CD4-positive, alpha-beta T cell (primary cell): ENCODE results near the gene SOS1. TPM values are rescaled to one million over a fixed set of nuclear protein-coding genes. Genes with fewer than 3 reads are reported as not detected.

Source experiments
- ATAC-seq: fragments of 200-7000 bp; cut with Tn5 transposase; one replicate; pipeline ENCODE4 v1.10.0; 2022; ENCODE audit warnings: mild to moderate bottlenecking; ENCODE audit not compliant: poor library complexity
- CTCF ChIA-PET: fragments of 350-600 bp; sonication (Branson Sonifier 250); formaldehyde crosslinking; loops from one replicate; lab custom pipeline; 2021; ENCODE audit warnings: antibody characterized with exemption, inconsistent platforms; lab: Charles Lee
- POLR2A ChIA-PET: fragments of 350-600 bp; sonication (Branson Sonifier 250); formaldehyde crosslinking; loops from one replicate; lab custom pipeline; 2021; ENCODE audit warnings: antibody characterized with exemption, inconsistent platforms; lab: Charles Lee
- DNase-seq, 14 experiments: peaks; one replicate each; pipeline ENCODE4 v3.0.0-alpha.2; 2013 to 2020; ENCODE audit warnings: mixed read lengths in 2 of 14
- H3K27ac ChIP-seq, 2 donors: one replicate each; pipeline versions ENCODE4 v1.5.1 to v1.7.0; 2013; ENCODE audit warnings: low read length in 2 of 2, low read depth in 1 of 2, mild to moderate bottlenecking in 1 of 2
- H3K27me3 ChIP-seq, 2 experiments: 1 replicate in 1 of 2; 2 replicates in 1 of 2; pipeline versions ENCODE4 v1.6.1 to v1.7.0; 2013; ENCODE audit warnings: low read length in 2 of 2, control low read depth in 1 of 2, mild to moderate bottlenecking in 1 of 2, moderate library complexity in 1 of 2; ENCODE audit not compliant: insufficient read depth in 2 of 2, control insufficient read depth in 1 of 2
- H3K36me3 ChIP-seq: one replicate; pipeline ENCODE4 v1.6.1; 2013; ENCODE audit warnings: low read length, control low read depth; ENCODE audit not compliant: insufficient read depth
- H3K4me1 ChIP-seq: one replicate; pipeline ENCODE4 v1.6.1; 2013; ENCODE audit warnings: low read length, control low read depth; ENCODE audit not compliant: insufficient read depth
- H3K4me3 ChIP-seq: one replicate; pipeline ENCODE4 v1.5.1; 2013; ENCODE audit warnings: mild to moderate bottlenecking, low read length, moderate library complexity
- H3K9me3 ChIP-seq, 2 experiments: 1 replicate in 1 of 2; 2 replicates in 1 of 2; pipeline versions ENCODE4 v1.6.1 to v1.7.0; 2013; ENCODE audit warnings: low read length in 2 of 2, mild to moderate bottlenecking in 2 of 2, control low read depth in 1 of 2, moderate library complexity in 1 of 2; ENCODE audit not compliant: control insufficient read depth in 1 of 2, insufficient read depth in 1 of 2
- H3K27ac Mint-ChIP-seq: one replicate; pipeline ENCODE4 v1.8.0; 2020; ENCODE audit warnings: mixed read lengths
- H3K27me3 Mint-ChIP-seq: one replicate; pipeline ENCODE4 v1.8.0; 2021; ENCODE audit warnings: mixed read lengths
- H3K36me3 Mint-ChIP-seq: one replicate; pipeline ENCODE4 v1.8.0; 2021; ENCODE audit warnings: low read depth, mixed read lengths
- H3K4me1 Mint-ChIP-seq: one replicate; pipeline ENCODE4 v1.8.0; 2021; ENCODE audit warnings: low read depth, mixed read lengths
- H3K4me3 Mint-ChIP-seq: one replicate; pipeline ENCODE4 v1.8.0; 2020; ENCODE audit warnings: mild to moderate bottlenecking, mixed read lengths
- H3K9me3 Mint-ChIP-seq: one replicate; pipeline ENCODE4 v1.8.0; 2020; ENCODE audit warnings: mixed read lengths
- CTCF ChIP-seq: fragments of 200-600 bp; IDR thresholded peaks from one replicate; pipeline ENCODE4 v1.8.0; 2022; ENCODE audit warnings: antibody characterized with exemption, mild to moderate bottlenecking
- intact Hi-C, 2 experiments: fragments of 100-400 bp; cut with DNase I in 1 of 2; cut with micrococcal nuclease in 1 of 2; formaldehyde crosslinking; loops; one replicate each; pipeline versions ENCODE4 v1.15.1 to v1.9.0; 2023 to 2025; cut with DNase I, micrococcal nuclease
- total RNA-seq, 174 experiments: library from RNA in 2 of 174; stranded (reverse) in 2 of 174; gene quantifications; one replicate each; pipeline ENCODE4 v1.2.3 and lab custom pipeline; 2021 to 2026

The SOS1 gene
- total RNA-seq, 2 experiments from 2014 or later, result 16.4 to 16.9 TPM

- H3K27ac Mint-ChIP-seq, result no peak overlapping the region
- no peak overlapping the region for H3K4me3 ChIP-seq
- no peak overlapping the region for H3K27ac ChIP-seq
- CTCF ChIA-PET, result interaction anchor here (0.6 kb wide), 1 partner anchor 183 kb away, joined by 3 read pairs; no protein-coding TSS in a partner anchor
- POLR2A ChIA-PET, result interaction anchor here (1.0 kb wide), 1 partner anchor 28 kb away, joined by 3 read pairs; no protein-coding TSS in a partner anchor
- TF ChIP-seq CTCF, result no peak
- H3K27me3 Mint-ChIP-seq, result no peaks in the 10 kb centered on the region
- H3K36me3 ChIP-seq, result no peaks in the 10 kb centered on the region
- intact Hi-C loops, result no loop called here
- no peaks in the 10 kb centered on the region for H3K27me3 ChIP-seq
- no peaks in the 10 kb centered on the region for H3K36me3 Mint-ChIP-seq
- H3K4me1 Mint-ChIP-seq, result no peaks in the 10 kb centered on the region
- DNase-seq (no peak), ATAC-seq (no peak)
- H3K4me1 ChIP-seq, result peaks cover 2% of the 10 kb centered on the region
- H3K9me3 Mint-ChIP-seq, result no peaks in the 10 kb centered on the region
- H3K4me3 Mint-ChIP-seq, result no peak overlapping the region
- H3K9me3 ChIP-seq, result no peaks in the 10 kb centered on the region
Observed at GRCh38 chr2:39152504-39152903, 31.7 kb upstream of the SOS1 start.

GRCh38 chr2:39150890-39151497, 30.1 kb upstream of the SOS1 start:
- no peak overlapping the region for H3K4me3 Mint-ChIP-seq
- Histone ChIP-seq H3K4me1 (peaks cover 2% of the 10 kb centered on the region), H3K27me3 (no peaks in the 10 kb centered on the region), H3K27ac (no peak overlapping the region), H3K4me3 (no peak overlapping the region), H3K36me3 (no peaks in the 10 kb centered on the region), H3K9me3 (no peaks in the 10 kb centered on the region)
- ChIA-PET CTCF (interaction anchor here (0.6 to 0.7 kb wide), 2 partner anchors 51 to 73 kb away, joined by 3 to 4 read pairs; no protein-coding TSS in a partner anchor), POLR2A (no interaction called here)
- intact Hi-C loops, result no loop called here
- DNase-seq, result no peak
- H3K36me3 Mint-ChIP-seq, result no peaks in the 10 kb centered on the region
- H3K4me1 Mint-ChIP-seq, result no peaks in the 10 kb centered on the region
- H3K9me3 Mint-ChIP-seq, result no peaks in the 10 kb centered on the region
- no peak for TF ChIP-seq CTCF
- no peak for ATAC-seq
- no peaks in the 10 kb centered on the region for H3K27me3 Mint-ChIP-seq
- no peak overlapping the region for H3K27ac Mint-ChIP-seq

- H3K4me1 ChIP-seq, result peaks cover 2% of the 10 kb centered on the region
- no peak for ATAC-seq
- Mint-ChIP-seq H3K36me3 (no peaks in the 10 kb centered on the region), H3K9me3 (no peaks in the 10 kb centered on the region), H3K27ac (no peak overlapping the region), H3K4me1 (no peaks in the 10 kb centered on the region), H3K4me3 (no peak overlapping the region), H3K27me3 (no peaks in the 10 kb centered on the region)
- no peak for DNase-seq
- ChIA-PET POLR2A (no interaction called here), CTCF (interaction anchor here (0.6 kb wide), 1 partner anchor 74 kb away, joined by 3 read pairs; no protein-coding TSS in a partner anchor)
- H3K36me3 ChIP-seq, result no peaks in the 10 kb centered on the region
- no peaks in the 10 kb centered on the region for H3K27me3 ChIP-seq
- intact Hi-C loops, result no loop called here
- no peak overlapping the region for H3K27ac ChIP-seq
- TF ChIP-seq CTCF, result no peak
- H3K9me3 ChIP-seq, result no peaks in the 10 kb centered on the region
- no peak overlapping the region for H3K4me3 ChIP-seq
Observed at GRCh38 chr2:39150102-39150562, 29.3 kb upstream of the SOS1 start.
